Ectodermal cell (in vitro differentiated cells): Measurements from ENCODE around the gene SLC48A1.

ENCODE experiments used
- H3K27ac ChIP-seq: 2 replicates; pipeline ENCODE4 v1.7.0; 2013; ENCODE audit warnings: mild to moderate bottlenecking, low read depth, low read length; ENCODE audit not compliant: insufficient read depth, poor library complexity, severe bottlenecking
- H3K27me3 ChIP-seq: 2 replicates; pipeline ENCODE4 v1.7.0; 2013; ENCODE audit warnings: mild to moderate bottlenecking, low read length; ENCODE audit not compliant: insufficient read depth, control insufficient read depth, poor library complexity, severe bottlenecking
- H3K36me3 ChIP-seq: one replicate; pipeline ENCODE4 v1.7.0; 2013; ENCODE audit warnings: low read length; ENCODE audit not compliant: control insufficient read depth, insufficient read depth
- H3K4me1 ChIP-seq: one replicate; pipeline ENCODE4 v1.7.0; 2013; ENCODE audit warnings: low read length; ENCODE audit not compliant: control insufficient read depth, insufficient read depth
- H3K4me3 ChIP-seq: 2 replicates; pipeline ENCODE4 v1.7.0; 2013; ENCODE audit warnings: low read depth, low read length, control low read depth; ENCODE audit not compliant: insufficient read depth
- H3K9me3 ChIP-seq: 2 replicates; pipeline ENCODE4 v1.7.0; 2013; ENCODE audit warnings: mild to moderate bottlenecking, low read length, moderate library complexity; ENCODE audit not compliant: control insufficient read depth
- WGBS, 2 experiments: methylation state at CpG; one replicate each; pipeline ENCODE4 v1.1.7; 2013; ENCODE audit warnings: missing lambda C conversion rate in 2 of 2; 5-methylcytosine and 5-hydroxymethylcytosine counted together

The SLC48A1 gene

GRCh38 chr12:47750229-47750798, 22.7 kb upstream of the SLC48A1 start:
- H3K4me3 ChIP-seq: no peak overlapping the region
- no peaks in the 10 kb centered on the region for H3K36me3 ChIP-seq
- 94% methylated on average over 10 of the region's 10 CpGs for WGBS, 2 experiments
- no peaks in the 10 kb centered on the region for H3K27me3 ChIP-seq
- H3K27ac ChIP-seq: no peak overlapping the region
- H3K4me1 ChIP-seq: peaks cover under 1% of the 10 kb centered on the region
- no peaks in the 10 kb centered on the region for H3K9me3 ChIP-seq

- no peaks in the 10 kb centered on the region for H3K27me3 ChIP-seq
- H3K4me3 ChIP-seq: no peak overlapping the region
- H3K9me3 ChIP-seq: no peaks in the 10 kb centered on the region
- 87 to 88% methylated on average over 19 of the region's 19 CpGs for WGBS, 2 experiments
- no peaks in the 10 kb centered on the region for H3K4me1 ChIP-seq
- no peak overlapping the region for H3K27ac ChIP-seq
- H3K36me3 ChIP-seq: no peaks in the 10 kb centered on the region
These were observed 22.0 kb upstream of the SLC48A1 start for GRCh38 chr12:47750916-47751470.

GRCh38 chr12:47751561-47751960, 21.5 kb upstream of the SLC48A1 start:
- Histone ChIP-seq H3K27ac (no peak overlapping the region), H3K4me3 (no peak overlapping the region), H3K36me3 (no peaks in the 10 kb centered on the region), H3K27me3 (no peaks in the 10 kb centered on the region), H3K4me1 (no peaks in the 10 kb centered on the region), H3K9me3 (no peaks in the 10 kb centered on the region)
- WGBS, 2 experiments: 90 to 92% methylated on average over 9 of the region's 9 CpGs

- no peaks in the 10 kb centered on the region for H3K4me1 ChIP-seq
- no peaks in the 10 kb centered on the region for H3K9me3 ChIP-seq
- no peaks in the 10 kb centered on the region for H3K27me3 ChIP-seq
- H3K36me3 ChIP-seq: no peaks in the 10 kb centered on the region
- no peak overlapping the region for H3K4me3 ChIP-seq
- WGBS, 2 experiments: 91 to 94% methylated on average over 4 of the region's 4 CpGs
- no peak overlapping the region for H3K27ac ChIP-seq
These were observed 20.9 kb upstream of the SLC48A1 start for GRCh38 chr12:47752121-47752520.

DNA sequence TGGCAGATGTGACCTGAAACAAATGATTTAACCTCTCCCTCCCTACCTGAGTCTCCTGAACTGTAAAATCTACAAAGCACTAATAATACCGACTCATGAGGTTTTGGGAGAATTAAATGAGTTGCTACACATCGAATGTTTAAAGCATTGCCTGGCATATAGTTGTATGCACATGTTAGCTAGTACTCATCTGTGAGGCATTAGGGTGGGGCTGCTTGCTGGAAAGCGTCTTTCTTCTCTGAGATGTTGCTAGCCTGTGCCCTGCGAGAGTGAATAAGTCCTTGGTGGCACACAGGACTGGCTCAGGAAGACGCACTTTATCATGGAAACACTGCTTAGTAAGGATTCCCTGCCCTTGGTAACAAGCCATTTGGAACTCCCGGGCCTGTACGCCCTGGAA, 20.5 kb upstream of the SLC48A1 start:
- Histone ChIP-seq H3K4me3 (no peak overlapping the region), H3K9me3 (no peaks in the 10 kb centered on the region), H3K27ac (no peak overlapping the region), H3K27me3 (no peaks in the 10 kb centered on the region), H3K36me3 (no peaks in the 10 kb centered on the region), H3K4me1 (peaks cover 4% of the 10 kb centered on the region)
- WGBS, 2 experiments: 92 to 93% methylated on average over 7 of the region's 7 CpGs

- WGBS, 2 experiments: 79% methylated on average over 11 of the region's 11 CpGs
- H3K4me1 ChIP-seq: peaks cover 11% of the 10 kb centered on the region
- H3K9me3 ChIP-seq: no peaks in the 10 kb centered on the region
- H3K36me3 ChIP-seq: no peaks in the 10 kb centered on the region
- no peak overlapping the region for H3K27ac ChIP-seq
- H3K4me3 ChIP-seq: no peak overlapping the region
- H3K27me3 ChIP-seq: no peaks in the 10 kb centered on the region
These were observed 19.7 kb upstream of the SLC48A1 start for GRCh38 chr12:47753021-47754001.

GRCh38 chr12:47754126-47754525, 18.9 kb upstream of the SLC48A1 start:
- Histone ChIP-seq H3K4me3 (no peak overlapping the region), H3K4me1 (peaks cover 17% of the 10 kb centered on the region), H3K36me3 (no peaks in the 10 kb centered on the region), H3K27ac (no peak overlapping the region), H3K27me3 (peaks cover 6% of the 10 kb centered on the region), H3K9me3 (no peaks in the 10 kb centered on the region)
- WGBS, 2 experiments: 92 to 95% methylated on average over 4 of the region's 4 CpGs

GRCh38 chr12:47754881-47755280, 18.2 kb upstream of the SLC48A1 start:
- Histone ChIP-seq H3K4me3 (no peak overlapping the region), H3K9me3 (no peaks in the 10 kb centered on the region), H3K27me3 (peaks cover 11% of the 10 kb centered on the region), H3K27ac (no peak overlapping the region), H3K4me1 (peaks cover 17% of the 10 kb centered on the region), H3K36me3 (no peaks in the 10 kb centered on the region)
- WGBS, 2 experiments: 92 to 93% methylated on average over 3 of the region's 3 CpGs

DNA sequence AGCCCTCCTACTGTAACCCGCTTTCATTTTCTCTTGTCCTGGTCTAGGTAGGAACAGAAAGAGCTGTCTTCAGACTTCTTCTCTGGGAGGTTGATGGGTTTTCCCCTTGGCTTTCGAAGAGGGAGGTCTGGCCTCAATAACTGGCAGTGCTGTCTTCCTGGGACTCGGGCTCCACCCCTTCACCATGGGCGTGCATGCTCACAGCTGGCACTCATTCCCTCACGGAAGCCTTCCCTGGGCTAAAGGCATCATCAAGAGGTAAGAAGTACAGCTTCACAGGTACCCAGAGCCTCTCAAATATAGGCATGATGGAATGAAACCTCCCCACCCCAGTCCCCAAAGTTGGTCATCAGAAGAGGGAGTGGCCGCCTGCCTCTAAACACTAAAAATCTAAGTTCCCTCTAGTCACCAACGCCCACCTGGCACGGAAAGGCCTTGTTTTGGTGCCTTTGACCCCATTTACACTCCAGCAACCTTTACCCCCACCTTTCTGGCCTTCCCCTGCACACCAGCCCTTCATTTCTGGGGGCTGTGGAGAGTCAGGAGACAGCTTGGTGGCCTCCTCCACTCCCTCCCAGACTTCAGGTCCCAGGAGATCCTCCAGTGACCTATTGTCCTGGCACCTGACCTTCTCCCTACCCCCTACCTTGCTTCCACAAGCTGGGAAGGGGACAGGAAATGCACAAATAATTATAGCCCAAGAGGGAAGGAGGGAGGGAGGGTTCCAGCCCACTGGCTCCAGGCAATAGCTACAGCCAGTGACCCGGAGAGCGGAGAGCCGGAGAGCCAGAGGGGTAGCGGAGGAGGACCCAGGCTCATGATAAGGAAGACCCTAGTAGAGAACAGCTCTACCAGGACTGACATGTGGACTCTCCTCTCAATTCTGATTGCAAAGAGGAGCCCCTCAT, 17.1 kb upstream of the SLC48A1 start:
- H3K36me3 ChIP-seq: no peaks in the 10 kb centered on the region
- no peak overlapping the region for H3K4me3 ChIP-seq
- peaks cover 11% of the 10 kb centered on the region for H3K27me3 ChIP-seq
- WGBS, 2 experiments: 88 to 92% methylated on average over 12 of the region's 12 CpGs
- no peak overlapping the region for H3K27ac ChIP-seq
- H3K4me1 ChIP-seq: peaks cover 17% of the 10 kb centered on the region
- H3K9me3 ChIP-seq: no peaks in the 10 kb centered on the region
